Daoy (cell line): Measurements from ENCODE around the gene NCBP1. TPM values are rescaled to one million over a fixed set of nuclear protein-coding genes. Genes with fewer than 3 reads are reported as not detected.
A peak's percentile ranks its signal among the peaks of the same experiment; 100 is the strongest.

Experiments used
- DNase-seq: peaks from one replicate; pipeline ENCODE4 v3.0.0-alpha.2; 2015; ENCODE audit warnings: low read depth
- total RNA-seq: library from RNA; depleted of rRNA; stranded (reverse); fragments of >200 nt; shearing (Covaris generic); gene quantifications from 2 replicates; pipeline ENCODE4 v1.2.3, GENCODE V29; 2014; rRNA removed

Gene NCBP1
- total RNA-seq, 1 experiment from 2014 or later, result 83.8 TPM

DNA sequence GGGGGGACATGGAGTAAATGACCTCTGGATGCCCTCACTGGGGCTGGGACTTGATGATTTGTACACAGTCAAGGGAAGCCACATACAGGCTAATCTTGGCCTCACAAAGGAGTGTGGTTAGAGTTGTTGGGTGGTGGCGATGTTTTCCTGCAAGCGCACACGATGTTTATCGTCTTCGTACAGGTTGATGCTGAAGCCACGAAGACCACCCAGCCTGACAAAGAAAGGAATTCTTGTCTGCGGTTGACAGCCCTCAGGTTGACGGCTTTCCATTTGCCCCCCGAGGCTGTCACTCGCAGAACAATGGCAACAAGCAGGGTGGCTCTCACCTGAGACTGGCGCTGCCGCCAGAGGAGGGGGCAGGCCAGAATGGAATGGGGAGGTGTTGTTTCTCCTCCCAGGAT, 77.6 kb downstream of the NCBP1 start:
- no peak for DNase-seq

DNA sequence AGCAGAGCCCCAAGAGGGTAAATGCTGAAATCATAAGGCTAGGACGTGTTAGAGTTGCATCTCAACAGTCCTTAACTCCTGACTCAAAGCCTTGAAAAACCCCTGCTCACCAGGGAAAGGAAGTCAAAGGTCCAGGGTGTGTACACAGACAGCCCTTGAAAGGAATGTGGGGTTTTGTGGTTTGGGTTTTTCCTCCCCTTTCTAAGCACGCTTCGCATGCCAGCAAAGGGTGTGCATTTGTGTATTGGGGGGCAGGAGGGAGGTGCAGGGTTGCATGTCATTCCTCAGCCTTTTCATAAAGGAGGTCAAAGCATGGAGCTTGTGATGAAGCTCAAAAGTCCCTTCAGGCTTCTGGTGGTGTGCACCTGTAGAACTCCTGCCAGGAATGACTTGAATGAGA, 80.8 kb downstream of the NCBP1 start:
- DNase-seq, result peak; percentile 94

DNA sequence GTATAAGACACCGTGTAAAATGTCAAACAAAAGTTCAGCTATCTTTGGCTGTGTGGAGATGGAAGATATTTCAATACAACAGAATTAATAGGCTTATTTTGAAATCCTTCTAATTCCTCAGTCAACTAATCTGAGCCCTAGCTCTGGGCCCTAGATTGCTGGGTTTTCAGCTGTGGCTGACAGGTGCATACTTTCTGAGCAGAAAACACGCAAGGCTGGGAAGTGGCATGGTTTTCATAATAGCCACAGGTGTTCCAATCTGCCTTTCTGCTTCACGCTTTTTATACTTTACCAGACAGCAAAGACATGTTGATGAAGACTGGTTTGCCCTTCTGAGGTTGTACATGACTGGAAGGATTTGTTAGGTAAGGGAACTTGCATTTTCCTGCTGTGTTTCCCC, 84.2 kb downstream of the NCBP1 start:
- no peak for DNase-seq

DNA sequence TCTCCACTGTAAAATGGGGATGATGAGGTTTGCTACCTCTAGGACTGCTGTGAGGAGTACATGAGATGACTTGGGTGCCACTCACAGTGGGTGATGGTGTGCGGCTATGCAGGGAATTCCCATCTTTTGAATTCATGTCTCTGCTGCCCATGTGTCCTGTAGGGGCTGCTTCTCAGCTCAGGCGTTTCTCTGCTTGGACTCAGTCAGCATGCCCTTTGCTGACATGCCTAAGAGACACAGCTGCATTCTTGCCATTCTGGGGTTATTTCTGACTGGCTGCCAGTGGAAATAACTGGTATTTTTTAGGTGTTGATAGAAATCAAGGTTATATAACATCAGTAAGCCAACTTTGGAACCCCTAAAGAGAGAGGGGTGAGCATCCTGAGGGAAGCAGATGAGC, 87.8 kb downstream of the NCBP1 start:
- DNase-seq, result no peak

DNA sequence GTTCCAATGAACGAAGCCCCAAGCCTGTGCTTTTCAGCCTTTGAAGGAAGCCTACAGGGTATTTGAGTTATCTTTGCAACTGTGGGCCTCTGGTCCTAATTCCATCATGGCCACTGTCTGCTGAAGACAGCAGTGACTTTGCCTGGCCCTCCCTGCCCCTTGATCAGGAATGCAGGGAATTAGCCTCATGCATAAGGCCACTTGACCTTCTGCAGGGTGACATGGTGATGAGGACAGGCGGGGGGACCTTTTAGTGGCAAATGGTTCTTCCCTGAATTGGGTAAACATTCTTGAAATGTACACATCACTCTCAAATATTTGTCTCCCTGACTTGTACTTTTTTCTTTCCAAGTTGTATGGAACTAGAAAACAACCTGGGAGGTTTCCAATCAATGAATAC, 88.7 kb downstream of the NCBP1 start:
- DNase-seq, result no peak

Other genes with a start within 250 kb of the NCBP1 start
- 9.9 and 12.8 TPM in 2 replicates for gene TDRD7, start 221.7 kb upstream of the NCBP1 start, total RNA-seq
- 3.9 and 4.1 TPM in 2 replicates for gene TMOD1, start 132.2 kb upstream of the NCBP1 start, total RNA-seq
- 14.4 and 19.0 TPM in 2 replicates for gene TSTD2, start 453 bp upstream of the NCBP1 start, total RNA-seq
- gene XPA, start 63.5 kb downstream of the NCBP1 start, total RNA-seq, result 13.2 and 15.0 TPM in 2 replicates
- under 0.01 TPM in 1 of 2 replicates, not detected in the other for gene FOXE1, start 219.4 kb downstream of the NCBP1 start, total RNA-seq